WTC11 (cell line): ENCODE measurements around the gene GRM8. TPM values are rescaled to one million over a fixed set of nuclear protein-coding genes. Genes with fewer than 3 reads are reported as not detected.
"Not testable (repeated sequence)": the region's sequence is repeated elsewhere in the genome, so short reads cannot be mapped to it uniquely, and the experiment has no call there.

ENCODE experiments used
- ATAC-seq: fragments of 200-7000 bp; cut with Tn5 transposase; 2 replicates; pipeline ENCODE4 v1.10.0; 2021; ENCODE audit warnings: mild to moderate bottlenecking, moderate library complexity
- CTCF ChIA-PET: fragments of 300-600 bp; sonication (Branson Sonifier 250); formaldehyde crosslinking; loops from one replicate; lab custom pipeline; 2021; ENCODE audit warnings: antibody characterized with exemption; lab: Charles Lee
- POLR2A ChIA-PET: fragments of 350-600 bp; sonication (Branson Sonifier 250); formaldehyde crosslinking; loops from one replicate; lab custom pipeline; 2021; ENCODE audit warnings: antibody characterized with exemption; lab: Charles Lee
- DNase-seq: peaks from one replicate; pipeline ENCODE4 v3.0.0; 2021; ENCODE audit warnings: low spot score
- H3K27ac Mint-ChIP-seq: 2 replicates; pipeline ENCODE4 v1.8.0; 2021; ENCODE audit warnings: mixed read lengths
- H3K27me3 Mint-ChIP-seq: 2 replicates; pipeline ENCODE4 v1.8.0; 2021; ENCODE audit warnings: low read depth, mild to moderate bottlenecking, moderate library complexity, mixed read lengths
- H3K36me3 Mint-ChIP-seq: 2 replicates; pipeline ENCODE4 v1.8.0; 2021; ENCODE audit warnings: mixed read lengths
- H3K4me1 Mint-ChIP-seq: 2 replicates; pipeline ENCODE4 v1.8.0; 2022; ENCODE audit warnings: mixed read lengths
- H3K4me3 Mint-ChIP-seq: 2 replicates; pipeline ENCODE4 v1.8.0; 2021; ENCODE audit warnings: mild to moderate bottlenecking, moderate library complexity, mixed read lengths
- H3K9me3 Mint-ChIP-seq: 2 replicates; pipeline ENCODE4 v1.8.0; 2021; ENCODE audit warnings: mixed read lengths
- CBFB ChIP-seq: sonication (generic); formaldehyde crosslinking; IDR thresholded peaks from 2 replicates; pipeline ENCODE4 v1.8.1; 2022; ENCODE audit warnings: mild to moderate bottlenecking, low read depth, missing genetic modification reagents
- CREB1 ChIP-seq: sonication (generic); formaldehyde crosslinking; IDR thresholded peaks from 2 replicates; pipeline ENCODE4 v1.8.0; 2023; ENCODE audit warnings: mild to moderate bottlenecking, missing genetic modification reagents
- CREM ChIP-seq: sonication (generic); formaldehyde crosslinking; IDR thresholded peaks from 2 replicates; pipeline ENCODE4 v1.8.1; 2022; ENCODE audit warnings: mild to moderate bottlenecking, missing genetic modification reagents, moderate library complexity
- EMX1 ChIP-seq: fragments of 250-450 bp; sonication (Bioruptor Pico); IDR thresholded peaks from 2 replicates; pipeline ENCODE4 v1.8.0; 2021; ENCODE audit warnings: mild to moderate bottlenecking
- RORB ChIP-seq: fragments of 250-450 bp; sonication (Bioruptor Pico); IDR thresholded peaks from 2 replicates; pipeline ENCODE4 v1.9.0; 2021; ENCODE audit warnings: mild to moderate bottlenecking
- TCF7 ChIP-seq: sonication (generic); formaldehyde crosslinking; IDR thresholded peaks from 2 replicates; pipeline ENCODE4 v1.8.0; 2022; ENCODE audit warnings: mild to moderate bottlenecking, low read depth, missing genetic modification reagents, moderate library complexity
- ZNF138 ChIP-seq: sonication (generic); formaldehyde crosslinking; conservative IDR thresholded peaks from 2 replicates; pipeline ENCODE4 v1.8.1; 2022; ENCODE audit warnings: mild to moderate bottlenecking, moderate library complexity, missing genetic modification reagents
- ZNF416 ChIP-seq: fragments of 250-450 bp; sonication (Bioruptor Pico); IDR thresholded peaks from 2 replicates; pipeline ENCODE4 v1.9.0; 2021; ENCODE audit warnings: mild to moderate bottlenecking, inconsistent platforms
- ZNF423 ChIP-seq: fragments of 250-450 bp; sonication (Bioruptor Pico); IDR thresholded peaks from 2 replicates; pipeline ENCODE4 v2.1.2; 2022; ENCODE audit warnings: mild to moderate bottlenecking, moderate library complexity
- total RNA-seq: library from RNA; stranded (reverse); gene quantifications from 3 replicates; pipeline ENCODE4 v1.2.3, GENCODE V29; 2021
- TF ChIP-seq, protein P1 (sequence below): sonication (generic); formaldehyde crosslinking; IDR thresholded peaks from 2 replicates; pipeline ENCODE4 v1.8.1; 2023; ENCODE audit warnings: mild to moderate bottlenecking, missing genetic modification reagents, moderate library complexity
- TF ChIP-seq, protein P2 (sequence below): sonication (generic); formaldehyde crosslinking; IDR thresholded peaks from 2 replicates; pipeline ENCODE4 v1.8.1; 2023; ENCODE audit warnings: mild to moderate bottlenecking, missing genetic modification reagents
- TF ChIP-seq, protein P3 (sequence below): sonication (generic); formaldehyde crosslinking; IDR thresholded peaks from 2 replicates; pipeline ENCODE4 v1.8.0; 2022; ENCODE audit warnings: mild to moderate bottlenecking, missing genetic modification reagents
- TF ChIP-seq, protein P4 (sequence below): sonication (generic); formaldehyde crosslinking; IDR thresholded peaks from 2 replicates; pipeline ENCODE4 v1.8.1; 2022; ENCODE audit warnings: mild to moderate bottlenecking, moderate library complexity, missing genetic modification reagents
- TF ChIP-seq, protein P5 (sequence below): sonication (generic); formaldehyde crosslinking; IDR thresholded peaks from 2 replicates; pipeline ENCODE4 v1.8.1; 2022; ENCODE audit warnings: mild to moderate bottlenecking, missing genetic modification reagents, moderate library complexity, borderline replicate concordance

Gene GRM8
- total RNA-seq, 1 experiment from 2014 or later, result 2.3 TPM

DNA sequence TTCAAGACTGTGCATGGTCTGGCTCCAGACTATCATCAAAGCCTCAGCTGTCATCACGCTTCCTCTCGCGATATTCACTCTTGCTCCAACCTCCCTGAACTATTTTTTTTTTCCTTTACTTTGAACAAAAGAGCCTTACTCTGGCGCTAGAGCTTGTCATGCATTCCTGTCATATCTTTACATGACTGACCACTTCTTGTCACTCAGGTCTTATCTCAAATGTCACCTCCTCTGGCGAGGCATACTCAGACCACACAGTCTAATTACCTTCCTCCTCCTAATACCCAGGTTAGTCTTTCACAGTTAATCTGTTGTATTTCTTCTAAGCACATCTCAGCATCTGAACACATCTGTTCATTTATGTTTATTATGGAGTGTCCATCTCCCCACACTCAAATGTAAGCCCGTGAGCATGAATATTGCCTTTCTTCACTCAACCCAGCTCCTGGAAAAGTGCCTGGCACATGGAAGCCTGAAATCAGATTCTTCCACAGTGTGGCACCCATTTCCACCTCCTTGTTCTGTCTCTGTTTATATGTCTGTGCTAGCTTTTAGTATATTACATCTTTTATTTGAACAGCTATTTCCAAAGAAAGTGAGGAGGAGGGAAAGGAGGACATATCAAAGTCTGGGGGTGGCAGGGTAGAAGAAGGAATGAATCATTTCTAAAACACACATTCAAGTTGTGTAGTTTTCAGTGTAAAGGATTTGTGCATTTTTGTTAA is 351.5 kb downstream of the GRM8 start:
- CTCF ChIA-PET, POLR2A ChIA-PET, ATAC-seq, H3K9me3 Mint-ChIP-seq, H3K4me3 Mint-ChIP-seq, DNase-seq, H3K27me3 Mint-ChIP-seq, H3K27ac Mint-ChIP-seq, H3K36me3 Mint-ChIP-seq: not testable (repeated sequence)
- H3K4me1 Mint-ChIP-seq, result peaks cover 17% of the 10 kb centered on the region

DNA sequence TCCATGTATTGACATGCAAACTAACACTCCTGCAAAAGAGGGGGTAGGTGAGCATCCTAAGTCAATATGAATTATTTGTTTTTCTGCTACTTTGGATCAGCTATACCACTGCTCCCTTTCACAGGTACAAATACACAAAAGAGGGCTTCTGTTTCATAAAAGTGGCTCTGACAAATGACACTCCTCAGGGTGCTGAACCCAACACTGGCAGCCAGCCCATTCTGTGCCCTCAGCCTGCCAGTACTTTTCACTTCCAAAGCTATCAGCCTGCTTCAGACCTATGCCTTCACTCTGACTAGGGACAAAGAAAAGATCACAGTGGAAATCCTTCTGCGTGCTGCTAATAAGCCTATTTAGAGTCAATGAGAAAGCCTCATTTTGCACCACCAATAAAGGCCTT is 364.8 kb downstream of the GRM8 start:
- H3K27me3 Mint-ChIP-seq, DNase-seq, H3K4me3 Mint-ChIP-seq, H3K9me3 Mint-ChIP-seq, H3K36me3 Mint-ChIP-seq, H3K27ac Mint-ChIP-seq, CTCF ChIA-PET, POLR2A ChIA-PET: not testable (repeated sequence)
- ATAC-seq, result peak; percentile 47
- peaks cover 12% of the 10 kb centered on the region for H3K4me1 Mint-ChIP-seq

DNA sequence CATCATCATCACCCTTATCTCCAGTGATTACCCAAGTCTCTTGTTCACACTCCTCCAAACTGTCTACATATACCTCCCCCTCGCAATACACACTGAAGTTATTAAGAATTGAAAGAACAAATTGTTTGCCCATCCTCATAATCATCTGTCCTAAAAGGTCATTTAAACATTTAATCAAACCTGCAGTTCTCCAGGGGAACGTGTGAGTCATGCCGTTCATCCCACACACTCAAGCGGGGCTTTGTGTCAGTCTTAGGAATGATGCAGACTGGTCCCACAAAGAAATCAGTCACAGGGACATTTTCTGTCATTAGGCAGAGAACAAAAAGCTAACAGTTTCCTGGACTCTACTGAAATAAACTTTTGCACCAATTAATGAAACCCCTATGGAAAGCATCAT is 365.2 kb downstream of the GRM8 start:
- DNase-seq, H3K4me3 Mint-ChIP-seq, H3K36me3 Mint-ChIP-seq, H3K9me3 Mint-ChIP-seq, H3K27me3 Mint-ChIP-seq, H3K27ac Mint-ChIP-seq, CTCF ChIA-PET, POLR2A ChIA-PET: not testable (repeated sequence)
- peaks cover 16% of the 10 kb centered on the region for H3K4me1 Mint-ChIP-seq
- ATAC-seq, result peak; percentile 30

DNA sequence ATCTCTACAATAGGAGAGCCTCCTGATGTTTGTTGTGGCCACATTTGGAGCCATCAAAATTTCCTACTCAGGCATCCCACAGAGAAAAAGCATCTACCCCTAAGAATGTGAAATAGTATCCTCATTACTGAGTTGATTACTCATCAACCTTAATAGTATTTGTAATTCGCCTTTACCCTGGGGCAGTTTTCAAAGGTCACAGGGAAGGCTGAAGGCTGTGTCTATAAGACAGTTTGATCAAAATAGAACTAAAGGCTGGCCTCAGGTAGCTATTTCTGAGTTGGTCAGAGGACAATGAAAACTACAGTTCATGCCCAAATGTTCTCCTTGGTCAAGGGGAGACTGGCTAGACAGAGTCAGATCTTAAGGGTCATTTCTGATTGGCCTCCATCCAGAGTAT is 370.0 kb downstream of the GRM8 start:
- DNase-seq, POLR2A ChIA-PET, H3K36me3 Mint-ChIP-seq, H3K9me3 Mint-ChIP-seq, H3K4me3 Mint-ChIP-seq, H3K27ac Mint-ChIP-seq, H3K27me3 Mint-ChIP-seq, ATAC-seq: not testable (repeated sequence)
- CTCF ChIA-PET, result interaction anchor here (0.7 kb wide), 1 partner anchor 1416 kb away, joined by 3 read pairs; no protein-coding TSS in a partner anchor
- H3K4me1 Mint-ChIP-seq, result peaks cover 24% of the 10 kb centered on the region

DNA sequence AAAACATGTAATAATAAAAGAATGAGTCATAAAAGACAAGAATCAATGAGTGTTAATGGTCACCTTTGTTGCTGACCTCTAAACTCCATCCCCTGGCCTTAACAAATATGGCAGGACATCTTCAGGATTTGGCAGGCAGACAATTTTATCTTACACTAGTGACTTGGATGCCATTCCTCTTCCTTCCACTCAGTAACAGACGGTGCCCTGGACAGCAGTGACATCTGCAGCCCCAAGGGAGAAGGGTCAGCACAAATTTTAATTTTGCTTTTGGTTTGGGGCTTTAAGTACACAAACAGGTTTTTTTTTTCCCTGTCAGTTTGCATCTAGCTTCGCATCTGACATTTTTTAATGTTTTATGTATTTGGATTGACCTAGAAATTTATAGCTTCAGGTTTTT is 370.8 kb downstream of the GRM8 start:
- POLR2A ChIA-PET, H3K4me3 Mint-ChIP-seq, H3K27me3 Mint-ChIP-seq, DNase-seq, H3K9me3 Mint-ChIP-seq, H3K27ac Mint-ChIP-seq, H3K36me3 Mint-ChIP-seq: not testable (repeated sequence)
- CTCF ChIA-PET, result interaction anchor here (0.7 kb wide), 1 partner anchor 1415 kb away, joined by 3 read pairs; no protein-coding TSS in a partner anchor
- peak; percentile 35 for ATAC-seq
- peaks cover 19% of the 10 kb centered on the region for H3K4me1 Mint-ChIP-seq

DNA sequence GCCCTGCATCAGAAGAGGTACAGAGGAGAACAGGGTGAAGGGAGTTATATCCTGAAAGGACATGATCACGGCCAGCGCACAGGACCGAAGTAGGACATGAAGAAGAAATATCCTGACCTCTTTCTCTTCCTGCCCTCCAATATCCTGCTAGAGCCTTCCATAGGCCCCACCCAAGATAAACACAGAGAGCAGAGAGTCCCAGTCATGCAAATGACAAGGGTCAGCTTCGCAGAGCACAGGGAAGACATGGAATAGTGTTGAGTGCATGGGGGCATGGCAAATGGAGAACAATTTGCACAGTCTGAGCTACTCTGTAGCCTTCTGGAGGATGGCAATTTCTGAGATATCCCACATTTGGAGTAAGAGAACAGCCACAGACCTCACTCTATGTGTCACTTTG is 371.4 kb downstream of the GRM8 start:
- Mint-ChIP-seq H3K4me3 (no peak overlapping the region), H3K36me3 (no peaks in the 10 kb centered on the region), H3K27me3 (no peaks in the 10 kb centered on the region), H3K9me3 (no peaks in the 10 kb centered on the region), H3K4me1 (peaks cover 19% of the 10 kb centered on the region), H3K27ac (no peak overlapping the region)
- ATAC-seq (peak; percentile 81), DNase-seq (no peak)
- ChIA-PET CTCF (no interaction called here), POLR2A (no interaction called here)
- TF ChIP-seq, protein P1, sequence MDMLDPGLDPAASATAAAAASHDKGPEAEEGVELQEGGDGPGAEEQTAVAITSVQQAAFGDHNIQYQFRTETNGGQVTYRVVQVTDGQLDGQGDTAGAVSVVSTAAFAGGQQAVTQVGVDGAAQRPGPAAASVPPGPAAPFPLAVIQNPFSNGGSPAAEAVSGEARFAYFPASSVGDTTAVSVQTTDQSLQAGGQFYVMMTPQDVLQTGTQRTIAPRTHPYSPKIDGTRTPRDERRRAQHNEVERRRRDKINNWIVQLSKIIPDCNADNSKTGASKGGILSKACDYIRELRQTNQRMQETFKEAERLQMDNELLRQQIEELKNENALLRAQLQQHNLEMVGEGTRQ (CRISPR knock-in tag), result no peak
- TF ChIP-seq CREB1 (CRISPR knock-in tag), result no peak
- TF ChIP-seq, protein P2, sequence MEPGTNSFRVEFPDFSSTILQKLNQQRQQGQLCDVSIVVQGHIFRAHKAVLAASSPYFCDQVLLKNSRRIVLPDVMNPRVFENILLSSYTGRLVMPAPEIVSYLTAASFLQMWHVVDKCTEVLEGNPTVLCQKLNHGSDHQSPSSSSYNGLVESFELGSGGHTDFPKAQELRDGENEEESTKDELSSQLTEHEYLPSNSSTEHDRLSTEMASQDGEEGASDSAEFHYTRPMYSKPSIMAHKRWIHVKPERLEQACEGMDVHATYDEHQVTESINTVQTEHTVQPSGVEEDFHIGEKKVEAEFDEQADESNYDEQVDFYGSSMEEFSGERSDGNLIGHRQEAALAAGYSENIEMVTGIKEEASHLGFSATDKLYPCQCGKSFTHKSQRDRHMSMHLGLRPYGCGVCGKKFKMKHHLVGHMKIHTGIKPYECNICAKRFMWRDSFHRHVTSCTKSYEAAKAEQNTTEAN, result no peak
- TF ChIP-seq, protein P3, sequence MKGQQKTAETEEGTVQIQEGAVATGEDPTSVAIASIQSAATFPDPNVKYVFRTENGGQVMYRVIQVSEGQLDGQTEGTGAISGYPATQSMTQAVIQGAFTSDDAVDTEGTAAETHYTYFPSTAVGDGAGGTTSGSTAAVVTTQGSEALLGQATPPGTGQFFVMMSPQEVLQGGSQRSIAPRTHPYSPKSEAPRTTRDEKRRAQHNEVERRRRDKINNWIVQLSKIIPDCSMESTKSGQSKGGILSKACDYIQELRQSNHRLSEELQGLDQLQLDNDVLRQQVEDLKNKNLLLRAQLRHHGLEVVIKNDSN (CRISPR knock-in tag), result no peak
- no peak for TF ChIP-seq TCF7 (CRISPR knock-in tag)
- no peak for TF ChIP-seq CREM
- no peak for TF ChIP-seq RORB (CRISPR knock-in tag)
- no peak for TF ChIP-seq ZNF138 (CRISPR knock-in tag)
- TF ChIP-seq, protein P4, sequence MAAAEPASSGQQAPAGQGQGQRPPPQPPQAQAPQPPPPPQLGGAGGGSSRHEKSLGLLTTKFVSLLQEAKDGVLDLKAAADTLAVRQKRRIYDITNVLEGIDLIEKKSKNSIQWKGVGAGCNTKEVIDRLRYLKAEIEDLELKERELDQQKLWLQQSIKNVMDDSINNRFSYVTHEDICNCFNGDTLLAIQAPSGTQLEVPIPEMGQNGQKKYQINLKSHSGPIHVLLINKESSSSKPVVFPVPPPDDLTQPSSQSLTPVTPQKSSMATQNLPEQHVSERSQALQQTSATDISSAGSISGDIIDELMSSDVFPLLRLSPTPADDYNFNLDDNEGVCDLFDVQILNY (CRISPR knock-in tag), result no peak
- TF ChIP-seq, protein P5, sequence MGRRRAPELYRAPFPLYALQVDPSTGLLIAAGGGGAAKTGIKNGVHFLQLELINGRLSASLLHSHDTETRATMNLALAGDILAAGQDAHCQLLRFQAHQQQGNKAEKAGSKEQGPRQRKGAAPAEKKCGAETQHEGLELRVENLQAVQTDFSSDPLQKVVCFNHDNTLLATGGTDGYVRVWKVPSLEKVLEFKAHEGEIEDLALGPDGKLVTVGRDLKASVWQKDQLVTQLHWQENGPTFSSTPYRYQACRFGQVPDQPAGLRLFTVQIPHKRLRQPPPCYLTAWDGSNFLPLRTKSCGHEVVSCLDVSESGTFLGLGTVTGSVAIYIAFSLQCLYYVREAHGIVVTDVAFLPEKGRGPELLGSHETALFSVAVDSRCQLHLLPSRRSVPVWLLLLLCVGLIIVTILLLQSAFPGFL (CRISPR knock-in tag), result no peak
- TF ChIP-seq EMX1 (CRISPR knock-in tag), result no peak
- TF ChIP-seq CBFB, result no peak
- no peak for TF ChIP-seq ZNF423 (CRISPR knock-in tag)
- no peak for TF ChIP-seq ZNF416 (CRISPR knock-in tag)

DNA sequence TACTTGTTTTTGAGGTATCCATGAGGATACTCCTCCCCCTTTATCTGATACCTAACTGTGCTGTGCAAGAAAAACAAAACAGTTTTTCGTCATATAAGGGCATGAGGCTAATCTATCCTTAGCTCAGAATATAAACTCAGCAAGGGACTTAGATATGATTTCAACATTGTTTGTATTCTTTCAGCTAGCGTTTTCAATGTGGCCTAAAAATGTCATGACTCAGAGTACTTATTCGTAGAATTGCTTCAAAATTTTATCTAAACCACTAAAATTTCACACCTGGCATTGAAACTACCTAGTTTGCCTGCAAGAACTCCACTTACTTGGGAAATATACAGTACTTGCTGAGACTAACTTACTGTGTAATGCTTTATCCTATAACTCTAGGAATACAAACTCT is 376.2 kb downstream of the GRM8 start:
- H3K27ac Mint-ChIP-seq, H3K27me3 Mint-ChIP-seq, DNase-seq, CTCF ChIA-PET, H3K4me1 Mint-ChIP-seq, H3K9me3 Mint-ChIP-seq, ATAC-seq, H3K4me3 Mint-ChIP-seq, POLR2A ChIA-PET, H3K36me3 Mint-ChIP-seq: not testable (repeated sequence)
